ENCODE data around the gene SRSF6. TPM values are rescaled to one million over a fixed set of nuclear protein-coding genes. Genes with fewer than 3 reads are reported as not detected.

The SRSF6 gene
- total and polyA plus RNA-seq, 2 experiments from 2014 or later: 60.1 to 61.5 TPM

DNA sequence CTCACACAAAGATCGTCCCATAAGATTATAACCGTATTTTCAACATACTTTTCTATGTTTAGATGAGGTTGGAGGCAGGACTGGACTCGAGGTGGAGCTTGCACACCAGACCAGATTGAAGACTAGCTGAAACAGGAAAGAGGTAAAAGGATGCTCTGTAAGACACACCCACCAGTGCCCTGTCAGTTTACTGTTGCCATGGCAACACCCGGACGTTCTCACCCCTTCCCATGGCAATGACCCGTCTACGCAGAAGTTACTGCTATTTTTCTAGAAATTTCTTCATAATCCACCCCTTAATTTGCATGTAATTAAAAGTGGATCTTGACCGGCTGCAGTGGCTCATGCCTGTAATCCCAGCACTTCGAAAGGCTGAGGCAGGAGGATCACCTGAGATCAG is 13.6 kb upstream of the SRSF6 start:
- Histone ChIP-seq H3K4me3 (no peak overlapping the region), H2AFZ (no peak overlapping the region), H3F3A (replicated peaks; ENCODE audit: low read depth) (no peaks in the 10 kb centered on the region), H3K4me2 (no peak overlapping the region), H4K20me1 (replicated peaks; ENCODE audit: insufficient read depth) (no peaks in the 10 kb centered on the region), H3K27ac (ENCODE audit: low read depth) (no peak overlapping the region), H3K36me3 (ENCODE audit: insufficient read depth) (no peaks in the 10 kb centered on the region), H3K79me2 (replicated peaks; ENCODE audit: insufficient read depth) (no peaks in the 10 kb centered on the region), H3K9me2 (ENCODE audit: insufficient read depth) (no peaks in the 10 kb centered on the region), H3K4me1 (ENCODE audit: insufficient read depth) (no peaks in the 10 kb centered on the region), H3K27me3 (ENCODE audit: insufficient read depth) (no peaks in the 10 kb centered on the region)
- ATAC-seq (no peak), DNase-seq (ENCODE audit: low spot score) (no peak)
- no peaks in the 10 kb centered on the region for H3K4me1 Mint-ChIP-seq
- TF ChIP-seq EZH2 (IDR thresholded peaks at IDR 0.05; ENCODE audit: low read depth, unreplicated experiment) (no peak), POLR2AphosphoS5 (IDR thresholded peaks at IDR 0.05; ENCODE audit: low read depth) (no peak)
- TF ChIP-seq, protein P1, sequence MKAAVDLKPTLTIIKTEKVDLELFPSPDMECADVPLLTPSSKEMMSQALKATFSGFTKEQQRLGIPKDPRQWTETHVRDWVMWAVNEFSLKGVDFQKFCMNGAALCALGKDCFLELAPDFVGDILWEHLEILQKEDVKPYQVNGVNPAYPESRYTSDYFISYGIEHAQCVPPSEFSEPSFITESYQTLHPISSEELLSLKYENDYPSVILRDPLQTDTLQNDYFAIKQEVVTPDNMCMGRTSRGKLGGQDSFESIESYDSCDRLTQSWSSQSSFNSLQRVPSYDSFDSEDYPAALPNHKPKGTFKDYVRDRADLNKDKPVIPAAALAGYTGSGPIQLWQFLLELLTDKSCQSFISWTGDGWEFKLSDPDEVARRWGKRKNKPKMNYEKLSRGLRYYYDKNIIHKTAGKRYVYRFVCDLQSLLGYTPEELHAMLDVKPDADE (IDR thresholded peaks at IDR 0.05): no peak
- TF ChIP-seq, protein P2, sequence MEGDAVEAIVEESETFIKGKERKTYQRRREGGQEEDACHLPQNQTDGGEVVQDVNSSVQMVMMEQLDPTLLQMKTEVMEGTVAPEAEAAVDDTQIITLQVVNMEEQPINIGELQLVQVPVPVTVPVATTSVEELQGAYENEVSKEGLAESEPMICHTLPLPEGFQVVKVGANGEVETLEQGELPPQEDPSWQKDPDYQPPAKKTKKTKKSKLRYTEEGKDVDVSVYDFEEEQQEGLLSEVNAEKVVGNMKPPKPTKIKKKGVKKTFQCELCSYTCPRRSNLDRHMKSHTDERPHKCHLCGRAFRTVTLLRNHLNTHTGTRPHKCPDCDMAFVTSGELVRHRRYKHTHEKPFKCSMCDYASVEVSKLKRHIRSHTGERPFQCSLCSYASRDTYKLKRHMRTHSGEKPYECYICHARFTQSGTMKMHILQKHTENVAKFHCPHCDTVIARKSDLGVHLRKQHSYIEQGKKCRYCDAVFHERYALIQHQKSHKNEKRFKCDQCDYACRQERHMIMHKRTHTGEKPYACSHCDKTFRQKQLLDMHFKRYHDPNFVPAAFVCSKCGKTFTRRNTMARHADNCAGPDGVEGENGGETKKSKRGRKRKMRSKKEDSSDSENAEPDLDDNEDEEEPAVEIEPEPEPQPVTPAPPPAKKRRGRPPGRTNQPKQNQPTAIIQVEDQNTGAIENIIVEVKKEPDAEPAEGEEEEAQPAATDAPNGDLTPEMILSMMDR (conservative IDR thresholded peaks at IDR 0.05; ENCODE audit: low read depth in 2 of 2): no peak
- peaks cover 12% of the 10 kb centered on the region for H3K36me3 Mint-ChIP-seq (ENCODE audit: low read depth)
- H3K27ac Mint-ChIP-seq: no peak overlapping the region
- no peak overlapping the region for H3K4me3 Mint-ChIP-seq
- H3K27me3 Mint-ChIP-seq (ENCODE audit: insufficient read depth, low read depth, poor library complexity): peaks cover 6% of the 10 kb centered on the region
- peaks cover 60% of the 10 kb centered on the region for H3K9me3 Mint-ChIP-seq

DNA sequence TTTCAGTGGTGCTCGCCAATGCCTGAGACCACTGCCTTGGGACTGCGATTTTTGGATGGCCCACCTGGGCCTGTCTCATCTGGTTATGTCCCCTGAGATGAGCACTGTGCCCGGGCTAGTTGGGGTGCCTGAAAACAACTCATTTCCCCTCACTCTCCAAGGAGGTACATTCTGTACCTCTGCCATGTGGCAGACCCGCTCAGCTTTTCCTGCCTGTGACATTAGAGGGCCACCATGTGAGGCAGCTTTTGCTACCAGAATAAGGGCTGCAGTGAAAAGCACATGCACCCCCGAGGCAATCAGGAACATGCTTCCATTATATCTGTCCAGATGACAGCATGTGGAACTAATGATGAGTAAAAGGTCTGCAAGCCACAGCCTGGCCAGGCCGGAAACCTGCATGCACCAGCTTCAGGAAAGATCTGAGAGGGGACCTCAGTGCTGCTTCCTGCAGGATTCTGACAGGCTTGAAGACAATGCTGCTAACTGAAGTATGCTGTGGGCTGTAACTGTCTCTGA is 11.3 kb upstream of the SRSF6 start:
- no peak for DNase-seq (ENCODE audit: low spot score)
- no peak overlapping the region for H3K4me3 Mint-ChIP-seq
- Histone ChIP-seq H3K9me2 (ENCODE audit: insufficient read depth) (no peaks in the 10 kb centered on the region), H3K4me1 (ENCODE audit: insufficient read depth) (no peaks in the 10 kb centered on the region), H4K20me1 (replicated peaks; ENCODE audit: insufficient read depth) (no peaks in the 10 kb centered on the region), H3K4me2 (no peak overlapping the region), H3K27ac (ENCODE audit: low read depth) (no peak overlapping the region), H3K79me2 (replicated peaks; ENCODE audit: insufficient read depth) (no peaks in the 10 kb centered on the region), H3F3A (replicated peaks; ENCODE audit: low read depth) (no peaks in the 10 kb centered on the region), H3K36me3 (ENCODE audit: insufficient read depth) (no peaks in the 10 kb centered on the region), H2AFZ (no peak overlapping the region), H3K27me3 (ENCODE audit: insufficient read depth) (no peaks in the 10 kb centered on the region), H3K4me3 (no peak overlapping the region)
- H3K36me3 Mint-ChIP-seq (ENCODE audit: low read depth): peaks cover 8% of the 10 kb centered on the region; the same call in 2 of the 3 replicates
- H3K27me3 Mint-ChIP-seq (ENCODE audit: insufficient read depth, low read depth, poor library complexity): peaks cover 6% of the 10 kb centered on the region
- no peak overlapping the region for H3K27ac Mint-ChIP-seq
- peaks cover 2% of the 10 kb centered on the region; the same call in 2 of the 3 replicates for H3K4me1 Mint-ChIP-seq
- no peak for ATAC-seq
- peaks cover 37% of the 10 kb centered on the region for H3K9me3 Mint-ChIP-seq
- TF ChIP-seq ZNF331 (CRISPR knock-in tag; IDR thresholded peaks at IDR 0.05; ENCODE audit: low read depth): no peak
- TF ChIP-seq EZH2 (IDR thresholded peaks at IDR 0.05; ENCODE audit: low read depth, unreplicated experiment): no peak
- TF ChIP-seq STAT1 (IDR thresholded peaks at IDR 0.05; ENCODE audit: unreplicated experiment): no peak
- TF ChIP-seq JUNB (IDR thresholded peaks at IDR 0.05; ENCODE audit: unreplicated experiment): no peak
- TF ChIP-seq ZNF462 (CRISPR knock-in tag; IDR thresholded peaks at IDR 0.05): no peak
- TF ChIP-seq REST (IDR thresholded peaks at IDR 0.05; ENCODE audit: unreplicated experiment): no peak

Data from GM23338 (cell line).